ENCODE measurements around the gene IL23R.
"Not testable (repeated sequence)": the region's sequence is repeated elsewhere in the genome, so short reads cannot be mapped to it uniquely, and the experiment has no call there.

The IL23R gene

GRCh38 chr1:67200755-67201154 lies 34.5 kb downstream of the IL23R start:
- Histone ChIP-seq H3K36me3 (ENCODE audit: insufficient read depth, low read length) (no peaks in the 10 kb centered on the region), H3K9ac (ENCODE audit: low read depth, low read length) (no peak overlapping the region), H3K9me3 (ENCODE audit: insufficient read depth, low read length, severe bottlenecking) (no peaks in the 10 kb centered on the region), H3K27ac (ENCODE audit: low read length) (no peak overlapping the region), H3K4me2 (ENCODE audit: insufficient read depth, low read length) (no peak overlapping the region), H3K4me1 (ENCODE audit: insufficient read depth, low read length) (no peaks in the 10 kb centered on the region), H4K20me1 (ENCODE audit: insufficient read depth, low read length) (no peaks in the 10 kb centered on the region), H2AFZ (ENCODE audit: low read depth, low read length) (no peak overlapping the region), H3K4me3 (ENCODE audit: low read depth in 1 of 2, low read length in 2 of 2) (no peak overlapping the region), H3K79me2 (ENCODE audit: insufficient read depth, low read length) (no peaks in the 10 kb centered on the region), H3K27me3 (ENCODE audit: insufficient read depth, low read length, poor library complexity) (peaks cover 10% of the 10 kb centered on the region)
- DNase-seq (no peak), ATAC-seq (ENCODE audit: insufficient read depth, low read depth) (no peak)
- no peak for TF ChIP-seq EZH2 (IDR thresholded peaks at IDR 0.05; ENCODE audit: borderline replicate concordance, low read depth, low read length, severe bottlenecking)
- TF ChIP-seq CTCF (IDR thresholded peaks at IDR 0.05; ENCODE audit: borderline replicate concordance, extremely low read depth, low read length, poor library complexity, severe bottlenecking): no peak

GRCh38 chr1:67201891-67202290 lies 35.6 kb downstream of the IL23R start:
- Histone ChIP-seq H3K27me3 (ENCODE audit: insufficient read depth, low read length, poor library complexity) (peaks cover 6% of the 10 kb centered on the region), H4K20me1 (ENCODE audit: insufficient read depth, low read length) (no peaks in the 10 kb centered on the region), H2AFZ (ENCODE audit: low read depth, low read length) (no peak overlapping the region), H3K4me1 (ENCODE audit: insufficient read depth, low read length) (no peaks in the 10 kb centered on the region), H3K4me3 (ENCODE audit: low read depth in 1 of 2, low read length in 2 of 2) (no peak overlapping the region), H3K79me2 (ENCODE audit: insufficient read depth, low read length) (no peaks in the 10 kb centered on the region), H3K9ac (ENCODE audit: low read depth, low read length) (no peak overlapping the region), H3K9me3 (ENCODE audit: insufficient read depth, low read length, severe bottlenecking) (no peaks in the 10 kb centered on the region), H3K27ac (ENCODE audit: low read length) (no peak overlapping the region), H3K36me3 (ENCODE audit: insufficient read depth, low read length) (no peaks in the 10 kb centered on the region), H3K4me2 (ENCODE audit: insufficient read depth, low read length) (no peak overlapping the region)
- no peak for TF ChIP-seq EZH2 (IDR thresholded peaks at IDR 0.05; ENCODE audit: borderline replicate concordance, low read depth, low read length, severe bottlenecking)
- TF ChIP-seq CTCF (IDR thresholded peaks at IDR 0.05; ENCODE audit: borderline replicate concordance, extremely low read depth, low read length, poor library complexity, severe bottlenecking): no peak
- ATAC-seq (ENCODE audit: insufficient read depth, low read depth) (no peak), DNase-seq (no peak)

GRCh38 chr1:67204298-67204980 lies 38.2 kb downstream of the IL23R start:
- Histone ChIP-seq H3K4me3 (ENCODE audit: low read depth in 1 of 2, low read length in 2 of 2) (no peak overlapping the region), H3K27ac (ENCODE audit: low read length) (no peak overlapping the region)
- TF ChIP-seq EZH2 (IDR thresholded peaks at IDR 0.05; ENCODE audit: borderline replicate concordance, low read depth, low read length, severe bottlenecking): no peak
- TF ChIP-seq CTCF (IDR thresholded peaks at IDR 0.05; ENCODE audit: borderline replicate concordance, extremely low read depth, low read length, poor library complexity, severe bottlenecking): no peak

GRCh38 chr1:67207398-67207797 lies 41.1 kb downstream of the IL23R start:
- not testable (repeated sequence) for H3K27me3 ChIP-seq (ENCODE audit: insufficient read depth, low read length, poor library complexity); H3K9me3 ChIP-seq (ENCODE audit: insufficient read depth, low read length, severe bottlenecking); ATAC-seq (ENCODE audit: insufficient read depth, low read depth); DNase-seq; H3K4me2 ChIP-seq (ENCODE audit: insufficient read depth, low read length); H2AFZ ChIP-seq (ENCODE audit: low read depth, low read length); H3K4me3 ChIP-seq (ENCODE audit: low read depth in 1 of 2, low read length in 2 of 2); H3K4me1 ChIP-seq (ENCODE audit: insufficient read depth, low read length); H3K27ac ChIP-seq (ENCODE audit: low read length); H4K20me1 ChIP-seq (ENCODE audit: insufficient read depth, low read length); H3K36me3 ChIP-seq (ENCODE audit: insufficient read depth, low read length); H3K79me2 ChIP-seq (ENCODE audit: insufficient read depth, low read length); H3K9ac ChIP-seq (ENCODE audit: low read depth, low read length)

More at GRCh38 chr1:67204298-67204980, 38.2 kb downstream of the IL23R start:
- ATAC-seq (ENCODE audit: insufficient read depth, low read depth) (no peak), DNase-seq (no peak)
- H2AFZ ChIP-seq (ENCODE audit: low read depth, low read length): no peak overlapping the region
- H3K36me3 ChIP-seq (ENCODE audit: insufficient read depth, low read length): no peaks in the 10 kb centered on the region
- no peaks in the 10 kb centered on the region for H3K79me2 ChIP-seq (ENCODE audit: insufficient read depth, low read length)
- no peaks in the 10 kb centered on the region for H3K27me3 ChIP-seq (ENCODE audit: insufficient read depth, low read length, poor library complexity)
- H4K20me1 ChIP-seq (ENCODE audit: insufficient read depth, low read length): no peaks in the 10 kb centered on the region
- H3K4me2 ChIP-seq (ENCODE audit: insufficient read depth, low read length): no peak overlapping the region
- no peak overlapping the region for H3K9ac ChIP-seq (ENCODE audit: low read depth, low read length)
- no peaks in the 10 kb centered on the region for H3K9me3 ChIP-seq (ENCODE audit: insufficient read depth, low read length, severe bottlenecking)
- no peaks in the 10 kb centered on the region for H3K4me1 ChIP-seq (ENCODE audit: insufficient read depth, low read length)
